Measurements from ENCODE around the gene INPP5A.
"Not testable (repeated sequence)": the region's sequence is repeated elsewhere in the genome, so short reads cannot be mapped to it uniquely, and the experiment has no call there.

The INPP5A gene

DNA sequence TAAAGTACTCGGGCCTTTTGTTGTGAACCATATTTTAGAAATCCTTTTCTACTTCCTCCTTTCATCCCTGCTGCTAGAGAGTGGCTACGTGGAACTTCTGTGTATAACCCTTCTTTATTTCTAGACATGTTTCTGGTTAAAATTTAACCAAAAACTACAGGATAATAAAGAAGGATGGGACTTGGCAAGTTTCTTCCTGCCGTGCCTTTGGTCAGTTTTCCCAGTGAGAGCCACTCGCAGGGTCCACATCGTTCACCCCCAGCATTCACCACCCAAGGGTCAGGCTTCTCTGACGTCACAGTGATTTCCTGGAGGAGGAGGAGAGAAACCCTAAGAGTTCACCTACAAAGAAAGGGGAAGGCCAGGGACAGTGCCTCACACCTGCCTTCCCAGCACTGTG, 203.0 kb downstream of the INPP5A start:
- no peak for DNase-seq (ENCODE audit: low read depth in 2 of 2)

DNA sequence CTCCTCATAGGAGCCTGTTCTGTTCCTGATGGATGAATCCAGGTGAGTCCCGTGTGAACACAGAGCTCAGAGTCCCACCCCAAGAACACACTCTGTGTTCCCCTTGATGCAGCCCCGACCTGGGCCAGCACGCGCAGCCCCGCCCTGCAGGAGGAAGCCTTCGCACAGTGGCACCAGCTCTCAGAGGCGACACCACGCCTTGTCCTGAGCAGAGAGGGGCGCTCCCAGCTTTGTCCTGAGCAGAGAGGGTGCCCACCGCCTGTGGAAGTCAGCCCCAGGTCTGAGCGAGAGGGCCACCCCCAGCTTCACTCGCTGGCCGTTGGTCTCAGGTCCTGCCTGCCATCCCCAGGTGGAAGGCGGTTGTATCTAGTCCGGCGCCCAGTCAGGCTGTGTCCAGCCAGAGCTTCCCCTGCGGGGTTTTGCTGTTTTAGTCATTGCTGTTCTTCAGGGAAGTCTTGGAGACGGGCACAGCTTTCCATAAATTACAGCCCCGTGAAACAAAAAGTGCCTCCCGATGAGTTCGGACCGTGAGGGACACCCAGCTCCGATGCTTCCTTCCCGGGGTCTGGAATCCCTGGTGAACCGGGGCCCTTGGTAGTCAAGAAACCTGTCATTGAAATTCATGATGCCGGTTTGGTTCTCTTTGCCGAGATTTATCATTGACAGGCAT, 204.7 kb downstream of the INPP5A start:
- DNase-seq (ENCODE audit: low read depth in 2 of 2), result no peak

DNA sequence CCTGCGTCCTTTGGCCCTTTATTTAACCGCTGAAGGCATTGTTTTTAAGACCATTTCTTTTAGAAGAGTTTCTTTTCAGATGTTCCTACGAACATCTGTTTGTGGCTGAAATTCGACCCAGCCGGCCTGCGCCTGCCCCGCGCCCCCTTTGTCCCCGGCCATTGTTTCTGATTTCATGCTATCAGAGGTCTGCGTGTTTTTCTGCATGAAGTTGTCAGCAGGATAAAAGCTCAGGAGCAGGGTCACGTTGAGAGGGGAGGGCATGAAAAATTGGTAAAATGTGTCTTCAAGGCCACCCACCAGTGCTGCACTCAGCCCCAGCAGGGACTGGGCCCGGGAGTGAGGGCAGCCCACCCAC, 205.2 kb downstream of the INPP5A start:
- DNase-seq (ENCODE audit: low read depth in 2 of 2), result no peak

DNA sequence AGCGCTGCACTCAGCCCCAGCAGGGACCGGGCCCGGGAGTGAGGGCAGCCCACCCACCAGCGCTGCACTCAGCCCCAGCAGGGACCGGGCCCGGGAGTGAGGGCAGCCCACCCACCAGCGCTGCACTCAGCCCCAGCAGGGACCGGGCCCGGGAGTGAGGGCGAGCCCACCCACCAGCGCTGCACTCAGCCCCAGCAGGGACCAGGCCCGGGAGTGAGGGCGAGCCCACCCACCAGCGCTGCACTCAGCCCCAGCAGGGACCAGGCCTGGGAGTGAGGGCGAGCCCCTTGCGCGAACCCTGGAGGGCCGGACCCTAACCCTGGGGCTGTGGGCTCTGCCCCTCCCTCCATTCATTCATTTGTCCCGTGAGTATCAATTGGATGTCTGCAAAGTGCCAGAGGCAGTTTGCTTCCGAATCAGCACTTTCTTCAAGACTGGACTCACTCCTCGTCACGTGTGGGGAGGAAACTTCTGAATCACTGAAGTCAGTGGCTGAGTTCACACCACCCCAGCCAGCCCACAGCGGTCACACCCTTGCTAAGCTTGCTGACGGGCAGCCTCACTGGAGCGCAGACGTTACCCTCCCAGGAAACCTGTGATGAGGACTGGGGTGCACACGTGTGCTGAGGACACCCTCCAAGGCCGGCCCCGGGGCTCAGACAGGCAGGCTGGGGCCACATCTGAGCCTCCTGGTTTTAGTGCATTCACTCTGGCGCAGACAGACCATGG, 205.8 kb downstream of the INPP5A start:
- not testable (repeated sequence) for DNase-seq (ENCODE audit: low read depth in 2 of 2)

DNA sequence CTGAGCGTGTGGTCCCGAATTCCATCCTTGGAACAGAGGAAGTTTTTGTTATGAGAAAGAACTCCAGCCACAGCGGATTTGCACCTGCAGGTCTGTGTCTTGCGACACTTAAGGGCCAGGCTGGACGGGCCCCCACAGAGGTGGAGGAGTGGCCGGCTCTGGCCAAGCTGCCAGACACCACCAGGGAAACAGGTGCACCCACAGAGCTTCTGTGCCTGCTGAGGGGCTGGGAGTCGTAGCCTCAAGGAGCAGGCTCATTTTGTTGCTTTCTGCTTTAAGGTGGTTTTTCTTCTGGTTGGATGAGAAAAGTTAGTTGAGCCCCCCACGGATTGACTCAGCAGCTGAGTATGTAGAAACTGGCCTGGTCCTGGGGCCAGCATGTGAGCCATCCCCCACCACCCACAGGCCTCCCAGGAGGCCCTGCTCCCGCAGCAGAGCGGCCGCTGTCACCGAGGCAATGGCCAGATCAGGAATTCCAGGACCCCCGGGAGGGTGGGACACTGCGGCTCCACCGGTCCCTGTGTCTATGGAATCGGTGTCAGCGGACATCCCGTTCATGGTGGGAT, 206.4 kb downstream of the INPP5A start:
- no peak for DNase-seq (ENCODE audit: low read depth in 2 of 2)

DNA sequence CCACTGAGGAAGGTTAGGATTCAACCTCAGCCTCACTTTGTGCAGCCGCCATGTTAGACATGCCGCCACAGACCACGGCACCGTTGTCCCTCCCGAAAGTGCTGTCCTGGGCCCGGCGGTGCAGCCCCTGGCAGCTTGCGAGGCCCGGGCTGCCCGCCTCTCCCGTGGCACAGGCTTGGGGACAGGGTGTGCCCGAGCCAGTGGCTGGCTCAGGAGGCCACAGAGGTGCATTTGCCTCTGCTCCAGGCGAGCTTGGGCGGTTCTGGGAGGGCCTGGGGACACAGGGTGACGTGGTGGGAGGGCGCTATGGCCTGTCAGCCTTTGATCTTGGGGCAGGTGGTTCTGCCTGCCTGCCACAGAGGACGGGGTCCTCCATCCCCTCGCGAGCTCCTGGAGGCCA, 207.3 kb downstream of the INPP5A start:
- DNase-seq (ENCODE audit: low read depth in 2 of 2), result no peak

DNA sequence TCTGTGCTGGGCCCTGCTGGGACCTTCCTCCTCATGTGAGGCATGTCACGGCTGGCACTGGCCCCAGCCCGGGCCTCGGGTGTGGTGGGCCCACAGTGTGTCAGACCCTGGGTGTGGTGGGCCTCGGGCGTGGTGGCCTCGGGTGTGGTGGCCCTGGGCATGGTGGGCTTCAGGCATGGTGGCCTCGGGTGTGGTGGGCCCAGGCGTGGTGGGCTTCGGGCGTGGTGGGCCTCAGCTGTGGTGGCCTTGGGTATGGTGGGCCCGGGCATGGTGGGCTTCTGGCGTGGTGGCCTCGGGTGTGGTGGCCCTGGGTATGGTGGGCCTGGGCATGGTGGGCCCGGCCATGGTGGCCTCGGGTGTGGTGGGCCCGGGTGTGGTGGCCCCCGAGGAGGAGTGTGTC, 207.9 kb downstream of the INPP5A start:
- DNase-seq (ENCODE audit: low read depth in 2 of 2), result no peak

DNA sequence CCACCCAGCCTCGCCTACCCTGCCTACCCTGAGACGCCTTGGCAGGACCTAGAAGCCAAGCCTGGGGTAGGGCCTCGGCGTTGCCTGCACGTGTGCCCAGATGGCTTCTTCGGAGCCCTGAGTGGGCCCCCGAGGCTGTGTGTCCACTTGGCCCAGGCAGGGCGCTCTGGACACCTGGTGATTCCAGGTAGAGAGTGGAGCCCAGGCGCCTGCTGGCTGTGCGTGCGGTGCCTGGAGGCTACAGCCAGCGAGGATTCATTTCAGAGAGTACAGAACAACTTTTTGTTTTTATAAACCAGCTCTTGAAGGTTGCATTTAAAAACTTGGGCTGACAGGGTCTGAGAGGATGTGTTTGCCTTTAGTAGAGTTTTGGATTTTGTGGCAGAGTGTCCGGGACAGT, 208.4 kb downstream of the INPP5A start:
- DNase-seq (ENCODE audit: low read depth in 2 of 2), result no peak

DNA sequence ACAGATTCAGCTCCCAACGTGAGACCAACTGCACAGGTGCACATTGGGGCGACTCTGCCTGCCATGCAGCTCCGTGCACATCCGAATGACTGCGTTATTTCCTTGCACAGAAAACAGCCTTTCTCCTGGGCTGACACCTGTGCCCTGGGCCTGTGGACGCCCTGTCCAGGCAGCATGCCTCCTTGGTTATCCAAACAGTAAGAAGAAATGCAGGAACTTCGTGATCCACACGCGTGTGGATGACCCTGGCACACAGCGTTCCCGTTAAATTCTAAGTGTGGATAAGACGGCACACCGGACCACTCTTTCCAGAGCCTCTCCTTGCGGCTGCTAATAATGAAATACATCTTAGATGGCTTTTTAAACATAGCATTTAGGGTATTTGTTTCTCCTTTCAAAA, 208.8 kb downstream of the INPP5A start:
- no peak for DNase-seq (ENCODE audit: low read depth in 2 of 2)

DNA sequence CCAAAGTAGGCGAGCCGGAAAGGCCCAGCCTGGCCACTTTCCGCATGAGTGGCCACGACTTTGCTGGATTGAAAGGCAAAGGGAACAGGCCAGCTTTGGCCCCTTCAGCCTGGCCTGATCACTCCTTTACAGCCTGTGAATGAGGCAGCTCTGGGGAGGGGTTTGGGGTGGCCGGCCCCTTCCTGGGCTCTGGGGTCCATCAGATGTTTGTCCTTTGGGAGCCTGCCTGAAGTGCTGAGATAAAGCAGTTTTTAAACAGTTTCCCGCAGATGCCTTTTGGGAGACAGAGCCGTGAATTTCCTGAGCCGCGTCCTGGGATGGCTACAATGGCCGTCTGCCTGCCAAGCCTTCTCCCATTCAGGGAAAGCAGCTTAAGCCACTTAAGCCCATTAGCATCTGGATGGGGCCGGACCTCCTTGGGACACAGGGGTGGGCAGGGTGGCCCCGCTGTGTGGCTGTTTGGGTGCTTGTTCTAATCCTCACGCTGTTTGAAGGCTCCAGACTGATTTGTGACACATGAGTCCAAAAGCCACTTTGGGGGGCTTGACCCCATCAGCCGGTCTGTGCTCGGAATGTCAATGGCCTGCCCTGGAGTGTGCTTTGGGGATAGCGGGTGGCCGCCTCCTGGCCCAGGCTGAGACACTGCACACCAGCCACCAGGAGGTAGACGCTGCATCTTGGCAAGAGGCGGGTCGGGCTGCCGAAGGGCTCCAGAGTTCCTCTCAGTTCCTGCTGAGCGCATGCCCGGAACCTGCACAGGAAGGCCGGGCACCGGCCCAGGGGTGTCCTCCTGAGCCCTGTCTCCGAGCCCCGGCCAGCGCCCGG, 209.4 kb downstream of the INPP5A start:
- DNase-seq (ENCODE audit: low read depth in 2 of 2), result no peak

DNA sequence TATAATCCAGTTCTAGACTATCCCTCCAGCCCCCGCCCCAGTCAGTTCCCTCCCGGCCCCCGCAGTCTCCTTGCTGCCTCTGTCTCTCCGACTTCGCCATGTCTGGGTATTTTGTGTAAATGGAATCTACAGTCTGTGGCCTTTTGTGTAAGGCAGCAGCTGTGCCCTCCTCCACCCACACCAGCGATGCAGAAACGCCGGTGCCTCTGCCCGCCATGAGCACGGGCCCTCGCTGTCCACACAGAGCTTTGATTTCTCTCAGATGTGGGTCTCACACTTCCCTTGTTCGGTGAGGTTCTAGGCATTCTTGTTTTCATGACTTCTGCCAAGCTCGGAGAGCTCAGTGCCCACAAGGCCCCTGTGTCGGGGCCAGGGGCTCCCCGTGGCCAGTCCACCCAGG, 210.5 kb downstream of the INPP5A start:
- DNase-seq (ENCODE audit: low read depth in 2 of 2), result no peak

DNA sequence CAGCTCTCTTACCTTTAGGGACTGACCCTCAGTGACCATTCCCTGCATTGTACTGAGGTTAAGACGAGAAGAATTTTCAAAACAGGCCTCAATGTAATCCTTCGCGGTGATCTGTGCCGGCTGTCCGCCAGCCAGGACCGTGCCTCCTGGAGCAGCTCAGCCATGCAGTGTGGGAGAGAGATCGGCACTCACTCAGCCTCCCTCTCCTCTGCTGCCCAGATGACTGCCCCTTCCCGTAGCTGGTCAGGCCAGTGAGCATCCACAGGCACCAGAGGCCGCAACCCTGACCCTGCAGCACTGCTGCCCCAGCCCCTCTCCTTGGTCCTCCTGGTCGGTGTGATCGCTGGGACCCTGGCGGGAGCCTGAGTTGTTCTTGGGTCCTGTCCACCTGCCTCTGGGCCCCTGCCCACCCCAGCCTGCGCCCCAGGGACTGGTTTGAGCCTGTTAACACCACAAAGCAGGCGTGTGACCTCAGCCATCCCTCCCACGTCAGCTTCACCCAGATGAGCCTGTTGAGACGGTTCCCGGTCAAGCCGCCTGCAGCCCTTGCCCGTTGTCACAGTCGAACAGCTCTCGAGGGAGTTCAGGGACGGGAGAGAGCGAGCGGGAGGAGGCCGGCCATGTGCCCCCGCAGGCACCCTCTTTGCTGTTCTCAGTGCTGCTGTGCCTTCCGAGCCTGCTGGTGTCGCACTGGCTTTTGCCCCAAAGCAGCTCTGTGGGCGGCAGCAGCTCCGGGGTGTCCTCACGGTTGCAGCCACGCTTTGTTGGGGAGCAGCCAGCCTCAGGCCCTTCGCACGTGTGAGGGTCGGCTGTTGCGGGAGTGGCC, 211.2 kb downstream of the INPP5A start:
- no peak for DNase-seq (ENCODE audit: low read depth in 2 of 2)

DNA sequence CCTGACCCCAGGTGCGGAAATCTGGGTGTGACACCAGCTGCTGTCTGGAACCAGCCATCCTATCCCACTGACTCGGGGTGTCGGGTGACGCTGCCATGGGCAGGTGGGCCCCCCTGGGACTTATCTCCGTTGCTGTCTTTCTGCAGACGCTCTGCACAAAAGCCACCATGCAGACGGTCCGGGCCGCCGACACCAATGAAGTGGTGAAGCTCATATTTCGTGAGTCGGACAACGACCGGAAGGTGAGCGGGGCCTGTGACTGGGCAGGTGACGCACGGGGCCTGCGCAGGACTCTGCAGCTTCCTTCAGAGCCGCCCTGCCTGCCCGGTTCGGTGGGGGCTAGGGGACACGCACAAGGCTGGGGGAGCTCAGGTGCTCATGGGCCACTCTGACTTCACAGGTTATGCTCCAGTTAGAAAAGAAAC, 211.8 kb downstream of the INPP5A start:
- DNase-seq (ENCODE audit: low read depth in 2 of 2), result no peak

DNA sequence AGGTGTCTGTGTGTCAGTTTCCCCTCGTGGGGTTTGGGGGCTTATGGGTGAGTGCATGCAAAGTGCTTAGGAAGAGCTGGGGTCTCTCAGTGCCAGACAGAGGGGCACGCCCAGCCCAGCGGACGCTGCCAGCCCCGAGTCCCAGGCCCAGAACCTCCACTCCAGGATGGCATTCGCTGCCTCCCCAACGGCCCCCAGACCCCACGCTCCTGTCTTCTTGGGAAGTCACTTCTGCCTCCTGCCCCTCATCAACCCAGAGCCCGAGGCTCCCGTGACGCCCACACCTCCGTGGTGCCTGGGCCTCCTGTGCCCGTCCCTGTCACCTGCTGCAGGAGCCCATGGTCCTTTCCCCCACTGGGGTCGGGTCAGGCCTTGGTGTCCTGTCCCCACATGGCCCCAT, 213.3 kb downstream of the INPP5A start:
- DNase-seq (ENCODE audit: low read depth in 2 of 2), result no peak

DNA sequence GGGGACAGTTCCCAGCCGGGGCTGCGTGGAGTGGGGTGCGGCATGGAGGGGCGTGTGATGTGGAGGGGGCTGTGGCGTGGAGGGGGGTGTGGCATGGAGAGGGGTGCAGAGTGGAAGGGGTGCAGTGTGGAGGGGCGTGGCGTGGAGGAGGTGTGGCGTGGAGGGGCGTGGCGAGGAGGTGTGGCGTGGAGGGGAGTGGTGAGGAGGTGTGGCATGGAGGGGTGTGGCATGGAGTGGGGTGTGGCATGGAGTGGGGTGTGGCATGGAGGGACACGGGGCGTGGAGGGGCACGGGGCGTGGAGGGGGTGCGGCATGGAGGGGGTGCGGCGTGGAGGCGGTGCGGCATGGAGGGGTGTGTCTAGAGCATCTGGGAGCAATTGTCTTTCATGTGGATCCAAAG, 214.8 kb downstream of the INPP5A start:
- no peak for DNase-seq (ENCODE audit: low read depth in 2 of 2)

DNA sequence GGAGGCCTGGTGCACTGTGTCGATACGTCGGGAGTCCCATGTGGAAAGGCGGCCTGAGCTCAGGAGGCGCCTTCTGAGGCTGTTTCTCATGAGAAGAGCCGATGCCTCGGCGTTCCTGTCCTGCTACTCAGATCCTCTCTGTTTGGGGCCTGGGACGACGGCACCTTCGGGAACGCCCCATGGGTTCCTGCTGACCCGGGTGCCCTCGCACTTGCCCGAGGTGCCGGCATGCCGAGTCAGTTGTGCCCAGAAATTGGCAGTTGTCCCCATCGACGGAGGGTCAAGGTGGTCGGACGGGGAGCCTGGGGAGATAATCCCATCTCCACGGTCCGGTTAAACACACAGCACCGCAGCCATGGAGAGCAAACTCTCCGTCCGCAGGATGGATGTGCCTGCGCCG, 215.4 kb downstream of the INPP5A start:
- no peak for DNase-seq (ENCODE audit: low read depth in 2 of 2)

DNA sequence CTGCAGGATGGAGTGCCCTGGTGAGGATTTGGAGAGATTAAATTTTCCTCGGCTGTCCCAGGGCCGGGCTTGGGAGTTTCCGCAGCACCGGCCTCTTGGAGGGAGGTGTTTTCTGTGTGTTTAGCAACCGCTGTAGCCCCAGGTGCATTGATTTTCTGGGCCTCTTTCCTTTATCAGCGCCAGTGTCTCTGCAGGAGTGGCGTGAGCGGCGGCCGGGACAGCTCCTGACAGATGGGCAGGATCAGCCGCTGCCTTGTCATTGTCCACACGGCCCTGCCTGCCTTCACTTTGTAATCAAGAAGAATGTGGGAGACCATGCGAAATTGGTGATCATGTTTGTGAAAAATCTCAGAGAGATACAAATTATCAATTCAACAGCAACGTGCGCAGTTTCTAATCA, 216.0 kb downstream of the INPP5A start:
- DNase-seq (ENCODE audit: low read depth in 2 of 2), result no peak

DNA sequence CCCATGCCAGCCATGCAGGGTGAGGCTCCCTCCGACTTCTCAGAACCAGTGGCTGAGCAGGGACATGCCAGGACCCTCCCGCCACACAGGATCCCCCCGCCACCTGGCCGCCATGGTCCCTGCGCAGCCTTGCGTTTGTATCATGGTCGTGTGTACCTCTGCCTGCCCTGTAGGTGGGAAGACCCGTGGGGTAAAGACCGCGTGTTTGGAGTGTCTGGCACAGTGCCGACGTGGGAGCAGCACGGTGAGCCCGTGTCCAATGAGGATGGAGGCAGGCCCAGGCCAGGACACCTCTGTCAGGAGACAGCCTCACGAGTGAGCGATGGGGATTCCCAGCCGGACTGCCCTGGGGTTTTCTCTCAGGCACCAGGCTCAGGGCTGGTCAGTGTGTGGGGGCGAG, 216.5 kb downstream of the INPP5A start:
- DNase-seq (ENCODE audit: low read depth in 2 of 2), result no peak

DNA sequence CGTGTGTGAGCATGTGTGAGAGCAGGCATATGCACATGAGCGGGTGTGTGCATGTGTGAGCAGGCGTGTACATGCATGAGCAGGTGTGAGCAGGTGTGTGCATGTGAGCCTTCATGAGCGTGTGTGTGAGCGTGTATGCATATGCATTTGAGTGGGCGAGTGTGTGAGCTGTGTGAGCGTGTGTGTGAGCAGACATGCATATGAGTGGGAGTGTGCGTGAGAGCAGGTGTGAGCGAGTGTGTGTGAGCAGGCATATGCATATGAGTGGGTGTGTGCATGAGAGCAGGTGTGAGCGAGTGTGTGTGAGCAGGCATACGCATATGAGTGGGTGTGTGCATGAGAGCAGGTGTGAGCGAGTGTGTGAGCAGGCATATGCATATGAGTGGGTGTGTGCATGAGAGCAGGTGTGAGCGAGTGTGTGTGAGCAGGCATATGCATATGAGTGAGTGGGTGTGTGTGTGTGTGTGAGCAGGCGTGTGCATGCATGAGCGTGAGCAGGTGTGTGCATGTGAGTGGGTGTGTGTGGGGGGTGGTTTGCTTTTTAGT, 217.7 kb downstream of the INPP5A start:
- DNase-seq (ENCODE audit: low read depth in 2 of 2), result no peak

DNA sequence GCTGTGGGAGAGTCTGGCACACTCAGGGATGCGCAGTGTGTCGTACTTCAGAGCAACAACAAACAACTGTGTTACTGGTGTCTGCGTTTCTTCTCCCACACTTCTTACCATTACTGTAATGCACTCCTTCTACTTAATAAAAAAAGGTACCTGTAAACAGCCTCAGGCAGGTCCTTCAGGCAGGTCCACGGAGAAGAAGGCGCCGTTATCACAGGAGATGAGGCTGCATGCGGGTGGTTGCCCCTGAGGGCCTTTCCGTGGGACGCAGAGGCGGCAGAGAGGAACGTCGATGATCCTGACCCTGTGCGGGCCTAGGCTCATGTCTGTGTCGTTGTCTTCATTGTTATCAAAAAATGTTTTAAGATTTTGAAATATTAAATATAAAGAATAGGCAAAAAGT, 219.0 kb downstream of the INPP5A start:
- no peak for DNase-seq (ENCODE audit: low read depth in 2 of 2)

DNA sequence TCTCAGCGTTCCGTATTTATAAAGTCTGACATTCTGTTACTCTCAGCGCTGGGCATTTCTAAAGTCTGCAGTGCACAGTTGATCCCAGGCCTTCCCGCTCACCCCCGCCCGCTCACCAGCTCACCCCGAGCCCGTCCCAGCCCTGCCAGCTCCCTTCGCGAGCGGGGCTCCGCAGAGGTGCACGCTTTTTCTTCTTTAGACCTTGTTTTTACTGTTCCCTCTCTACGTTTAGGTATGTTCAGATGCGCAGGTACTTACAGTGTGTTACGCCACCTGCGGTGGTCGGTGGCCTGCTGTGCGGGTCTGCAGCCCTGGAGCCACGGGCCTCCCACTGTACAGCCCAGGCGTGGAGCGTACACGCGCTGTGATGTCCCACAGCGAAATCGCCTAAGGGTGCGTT, 219.6 kb downstream of the INPP5A start:
- no peak for DNase-seq (ENCODE audit: low read depth in 2 of 2)
